Ovary (tissue), 3 donors: ENCODE data around the gene ACVRL1.

Experiments used
- POLR2A ChIP-seq: fragments of 450-650 bp; IDR thresholded peaks from one replicate; pipeline ENCODE4 v1.6.1; 2017; ENCODE audit warnings: antibody characterized with exemption, mild to moderate bottlenecking, moderate library complexity
- TF ChIP-seq, protein P1 (sequence below), 3 donors: fragments of 450-650 bp in 2 of 3; fragments of 200-600 bp in 1 of 3; IDR thresholded peaks; one replicate each; pipeline versions ENCODE4 v1.5.1 to v1.8.0; 2016 to 2022; ENCODE audit warnings: antibody characterized with exemption in 3 of 3, mild to moderate bottlenecking in 1 of 3
- donor health status: DM: no; HTN: no; CAD: no.

DNA sequence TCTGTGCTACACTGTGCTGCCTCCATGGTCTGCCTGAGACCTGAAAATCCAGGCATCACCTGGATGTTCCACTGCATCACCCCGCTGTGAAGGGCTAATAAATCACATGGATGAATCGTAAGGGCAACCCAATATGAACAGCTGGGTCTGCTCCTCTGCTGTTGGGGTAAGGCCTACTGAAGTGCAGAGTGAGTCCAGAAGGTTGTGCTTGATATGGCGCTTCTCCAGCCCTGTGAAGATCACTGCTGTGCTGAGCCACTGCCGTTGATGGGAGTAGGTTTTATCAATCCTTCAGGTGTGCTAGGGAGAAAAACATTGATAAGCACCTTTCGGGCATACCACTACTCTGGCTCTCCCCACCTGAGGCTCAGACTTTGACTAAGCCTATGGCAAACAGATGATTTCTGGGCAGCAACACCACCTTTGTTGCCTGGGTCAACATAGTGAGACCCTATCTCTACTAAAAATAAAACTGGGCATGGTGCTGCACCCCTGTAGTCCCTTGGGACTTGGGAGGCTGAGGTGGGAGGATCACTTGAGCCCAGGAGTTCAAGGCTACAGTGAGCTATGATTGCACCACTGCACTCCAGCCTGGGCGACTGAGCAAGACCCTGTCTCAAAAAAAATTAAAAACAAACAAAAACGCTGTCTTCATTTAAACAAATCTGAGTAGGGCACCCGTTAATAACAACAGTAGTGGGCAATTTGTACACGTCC, 1.7 kb downstream of the ACVRL1 start:
- TF ChIP-seq, protein P1, sequence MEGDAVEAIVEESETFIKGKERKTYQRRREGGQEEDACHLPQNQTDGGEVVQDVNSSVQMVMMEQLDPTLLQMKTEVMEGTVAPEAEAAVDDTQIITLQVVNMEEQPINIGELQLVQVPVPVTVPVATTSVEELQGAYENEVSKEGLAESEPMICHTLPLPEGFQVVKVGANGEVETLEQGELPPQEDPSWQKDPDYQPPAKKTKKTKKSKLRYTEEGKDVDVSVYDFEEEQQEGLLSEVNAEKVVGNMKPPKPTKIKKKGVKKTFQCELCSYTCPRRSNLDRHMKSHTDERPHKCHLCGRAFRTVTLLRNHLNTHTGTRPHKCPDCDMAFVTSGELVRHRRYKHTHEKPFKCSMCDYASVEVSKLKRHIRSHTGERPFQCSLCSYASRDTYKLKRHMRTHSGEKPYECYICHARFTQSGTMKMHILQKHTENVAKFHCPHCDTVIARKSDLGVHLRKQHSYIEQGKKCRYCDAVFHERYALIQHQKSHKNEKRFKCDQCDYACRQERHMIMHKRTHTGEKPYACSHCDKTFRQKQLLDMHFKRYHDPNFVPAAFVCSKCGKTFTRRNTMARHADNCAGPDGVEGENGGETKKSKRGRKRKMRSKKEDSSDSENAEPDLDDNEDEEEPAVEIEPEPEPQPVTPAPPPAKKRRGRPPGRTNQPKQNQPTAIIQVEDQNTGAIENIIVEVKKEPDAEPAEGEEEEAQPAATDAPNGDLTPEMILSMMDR (IDR thresholded peaks at IDR 0.05), result no peak
- TF ChIP-seq POLR2A, result no peak
